Cardiac fibroblast (primary cell): Measurements from ENCODE around the gene AGK.

ENCODE experiments used
- DNase-seq, 2 donors: peaks; one replicate each; pipeline versions ENCODE4 v3.0.0 to v3.0.0-alpha.2; 2010; ENCODE audit warnings: low read depth in 2 of 2
- H3K4me3 ChIP-seq, 2 donors: replicated peaks in 1 of 2; 1 replicate in 1 of 2; 2 replicates in 1 of 2; pipeline ENCODE4 v1.5.1; 2011; ENCODE audit warnings: low read depth in 2 of 2, low read length in 2 of 2, mild to moderate bottlenecking in 2 of 2, moderate library complexity in 1 of 2
- CTCF ChIP-seq: IDR thresholded peaks from one replicate; pipeline ENCODE4 v1.5.1; 2011; ENCODE audit warnings: low read depth, mild to moderate bottlenecking, low read length, inconsistent platforms

AGK gene

GRCh38 chr7:141533149-141533949 is 17.9 kb upstream of the AGK start:
- TF ChIP-seq CTCF, result peak; percentile 96
- no peak overlapping the region for H3K4me3 ChIP-seq
- DNase-seq, result peak; percentile 84 to 86

GRCh38 chr7:141534757-141535737 is 16.2 kb upstream of the AGK start:
- no peak for DNase-seq
- no peak overlapping the region for H3K4me3 ChIP-seq
- TF ChIP-seq CTCF, result no peak

GRCh38 chr7:141537906-141538305 is 13.3 kb upstream of the AGK start:
- no peak for TF ChIP-seq CTCF

GRCh38 chr7:141541375-141541774 is 9.8 kb upstream of the AGK start:
- TF ChIP-seq CTCF, result no peak
- DNase-seq, result no peak
- H3K4me3 ChIP-seq, result no peak overlapping the region

More at GRCh38 chr7:141537906-141538305, 13.3 kb upstream of the AGK start:
- no peak for DNase-seq
- no peak overlapping the region for H3K4me3 ChIP-seq

GRCh38 chr7:141544831-141545230 is 6.4 kb upstream of the AGK start:
- no peak for TF ChIP-seq CTCF
- DNase-seq, result no peak
- H3K4me3 ChIP-seq, result no peak overlapping the region

DNA sequence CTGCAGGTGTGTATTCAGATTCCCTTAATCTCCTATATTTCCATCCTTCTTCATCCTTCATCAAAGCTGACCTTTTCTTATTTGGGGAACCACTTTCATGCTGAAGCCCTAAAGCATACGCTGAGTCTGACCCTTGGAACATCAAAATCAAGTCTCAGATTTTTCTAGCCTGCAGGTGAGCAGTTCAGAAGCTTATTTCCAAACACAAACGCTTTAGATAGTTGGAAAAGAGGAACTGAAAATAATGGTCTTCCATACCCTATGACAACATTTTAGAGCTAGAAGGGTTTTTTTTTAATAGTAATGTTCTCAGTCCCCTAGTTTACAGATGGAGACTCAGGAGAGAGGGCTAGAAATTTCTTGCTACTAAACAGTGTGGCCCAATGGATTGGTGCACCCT is 1.6 kb upstream of the AGK start:
- no peak overlapping the region for H3K4me3 ChIP-seq
- no peak for TF ChIP-seq CTCF
- DNase-seq, result no peak
